Ascending aorta (tissue), 2 donors: ENCODE measurements around the gene CRACDL. TPM values are rescaled to one million over a fixed set of nuclear protein-coding genes. Genes with fewer than 3 reads are reported as not detected.
"Not testable (repeated sequence)": the region's sequence is repeated elsewhere in the genome, so short reads cannot be mapped to it uniquely, and the experiment has no call there.

ENCODE experiments used
- DNase-seq, 2 donors: peaks; one replicate each; pipeline ENCODE4 v3.0.0-alpha.2; 2019; ENCODE audit warnings: low spot score in 2 of 2
- H3K27ac ChIP-seq, 2 donors: fragments of 200-600 bp; sonication (generic); one replicate each; pipeline ENCODE4 v1.5.1; 2016 to 2017; ENCODE audit warnings: mild to moderate bottlenecking in 1 of 2
- H3K27me3 ChIP-seq: fragments of 200-600 bp; sonication (generic); one replicate; pipeline ENCODE4 v1.5.1; 2017
- H3K36me3 ChIP-seq, 2 donors: fragments of 200-600 bp; sonication (generic); one replicate each; pipeline ENCODE4 v1.5.1; 2016
- H3K4me1 ChIP-seq, 2 donors: fragments of 200-600 bp; sonication (generic); one replicate each; pipeline ENCODE4 v1.5.1; 2016 to 2017; ENCODE audit warnings: mild to moderate bottlenecking in 1 of 2
- H3K4me3 ChIP-seq, 2 donors: fragments of 200-600 bp; sonication (generic); one replicate each; pipeline ENCODE4 v1.5.1; 2016 to 2017; ENCODE audit warnings: mild to moderate bottlenecking in 1 of 2
- H3K9me3 ChIP-seq, 2 donors: fragments of 200-600 bp; sonication (generic); one replicate each; pipeline ENCODE4 v1.5.1; 2016
- intact Hi-C: fragments of 100-400 bp; cut with DNase I; formaldehyde crosslinking; loops from one replicate; pipeline ENCODE4 v1.15.1; 2023
- total RNA-seq: library from RNA; depleted of rRNA; stranded (reverse); fragments of >200 nt; gene quantifications from one replicate; pipeline ENCODE4 v1.1.0, GENCODE V29; 2016
- TF ChIP-seq, protein P1 (sequence below), 3 experiments: fragments of 200-600 bp in 2 of 3; fragments of 450-650 bp in 1 of 3; sonication (generic) in 2 of 3; IDR thresholded peaks; one replicate each; pipeline ENCODE4 v1.5.1; 2016 to 2019; ENCODE audit warnings: antibody characterized with exemption in 3 of 3, mild to moderate bottlenecking in 1 of 3, moderate library complexity in 1 of 3

Gene CRACDL
- total RNA-seq, 1 donor from 2014 or later: 51.9 TPM

DNA sequence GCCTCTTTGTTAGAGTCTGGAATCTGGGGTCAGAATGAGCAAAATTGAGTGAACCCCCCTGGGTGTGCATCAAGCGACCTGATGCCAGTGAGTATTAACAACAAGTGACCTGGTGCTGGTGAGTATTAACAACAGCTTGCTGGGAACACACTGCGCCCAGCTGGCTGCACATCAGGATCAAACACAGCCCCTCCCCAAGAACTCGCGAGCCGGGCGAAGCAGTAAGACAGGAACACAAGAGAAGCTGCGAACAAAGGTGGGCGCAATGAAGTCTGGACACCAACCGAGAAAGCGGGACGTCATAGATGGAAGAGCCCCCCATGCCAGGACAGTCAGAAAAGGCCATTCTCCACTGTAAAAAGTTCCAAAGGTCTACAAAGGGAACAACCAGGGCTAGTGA lies 34.3 kb downstream of the CRACDL start:
- peak in 1 of 2 donors; percentile 46 for DNase-seq
- H3K36me3 ChIP-seq: no peaks in the 10 kb centered on the region

DNA sequence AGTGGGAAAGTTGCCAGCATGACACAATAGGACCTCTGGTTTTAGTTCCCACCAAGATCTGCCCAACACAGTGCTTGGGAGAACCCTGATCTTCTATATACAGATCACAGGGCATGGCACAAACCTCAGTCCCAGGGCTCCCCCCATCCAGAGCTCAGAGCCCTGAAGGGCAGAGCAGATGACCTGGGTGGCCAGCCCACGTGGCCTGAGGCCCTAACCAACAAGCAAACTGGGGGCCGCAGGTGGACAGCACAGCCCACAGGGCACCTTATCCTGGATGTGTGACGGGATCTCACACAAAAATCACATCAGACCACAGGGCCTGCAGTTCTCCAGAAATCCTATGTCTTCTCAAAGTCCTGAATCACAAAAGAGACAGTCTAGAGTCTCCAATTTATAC lies 34.7 kb downstream of the CRACDL start:
- no peaks in the 10 kb centered on the region for H3K9me3 ChIP-seq
- peak in 1 of 2 donors; percentile 31 for DNase-seq

More for the DNA sequence above, 34.3 kb downstream of the CRACDL start:
- intact Hi-C loops: no loop called here
- Histone ChIP-seq H3K27ac (no peak overlapping the region), H3K4me1 (no peaks in the 10 kb centered on the region), H3K27me3 (no peaks in the 10 kb centered on the region), H3K4me3 (no peak overlapping the region), H3K9me3 (no peaks in the 10 kb centered on the region)
- TF ChIP-seq, protein P1, sequence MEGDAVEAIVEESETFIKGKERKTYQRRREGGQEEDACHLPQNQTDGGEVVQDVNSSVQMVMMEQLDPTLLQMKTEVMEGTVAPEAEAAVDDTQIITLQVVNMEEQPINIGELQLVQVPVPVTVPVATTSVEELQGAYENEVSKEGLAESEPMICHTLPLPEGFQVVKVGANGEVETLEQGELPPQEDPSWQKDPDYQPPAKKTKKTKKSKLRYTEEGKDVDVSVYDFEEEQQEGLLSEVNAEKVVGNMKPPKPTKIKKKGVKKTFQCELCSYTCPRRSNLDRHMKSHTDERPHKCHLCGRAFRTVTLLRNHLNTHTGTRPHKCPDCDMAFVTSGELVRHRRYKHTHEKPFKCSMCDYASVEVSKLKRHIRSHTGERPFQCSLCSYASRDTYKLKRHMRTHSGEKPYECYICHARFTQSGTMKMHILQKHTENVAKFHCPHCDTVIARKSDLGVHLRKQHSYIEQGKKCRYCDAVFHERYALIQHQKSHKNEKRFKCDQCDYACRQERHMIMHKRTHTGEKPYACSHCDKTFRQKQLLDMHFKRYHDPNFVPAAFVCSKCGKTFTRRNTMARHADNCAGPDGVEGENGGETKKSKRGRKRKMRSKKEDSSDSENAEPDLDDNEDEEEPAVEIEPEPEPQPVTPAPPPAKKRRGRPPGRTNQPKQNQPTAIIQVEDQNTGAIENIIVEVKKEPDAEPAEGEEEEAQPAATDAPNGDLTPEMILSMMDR (IDR thresholded peaks at IDR 0.05): no peak

DNA sequence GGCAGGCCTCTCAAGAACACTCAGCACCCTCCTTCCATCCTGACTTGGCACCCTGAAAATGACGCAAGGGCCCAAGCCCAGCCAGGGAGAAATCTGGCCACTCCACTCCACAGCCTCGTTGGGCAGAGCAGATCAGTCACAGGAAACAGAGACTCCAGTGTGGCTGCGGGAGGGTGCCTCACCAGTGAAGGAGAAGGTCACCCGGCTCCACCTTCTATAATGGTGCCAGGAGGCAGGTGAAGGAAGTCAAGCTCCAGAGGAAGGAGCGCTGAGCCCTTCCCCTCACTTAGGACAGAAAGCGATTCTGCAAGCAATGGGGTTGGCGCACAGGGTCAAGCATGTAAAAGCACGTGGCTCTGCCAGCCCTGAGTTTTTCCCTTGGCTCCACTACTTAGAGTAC lies 35.3 kb downstream of the CRACDL start:
- Histone ChIP-seq H3K9me3 (no peaks in the 10 kb centered on the region), H3K4me1 (no peaks in the 10 kb centered on the region), H3K4me3 (no peak overlapping the region), H3K27ac (no peak overlapping the region), H3K36me3 (no peaks in the 10 kb centered on the region), H3K27me3 (no peaks in the 10 kb centered on the region)
- intact Hi-C loops: no loop called here
- peak in 1 of 2 donors; percentile 48 for DNase-seq
- TF ChIP-seq, protein P1 (IDR thresholded peaks at IDR 0.05): no peak

More for the DNA sequence above, 34.7 kb downstream of the CRACDL start:
- Histone ChIP-seq H3K4me1 (no peaks in the 10 kb centered on the region), H3K27ac (no peak overlapping the region), H3K36me3 (no peaks in the 10 kb centered on the region), H3K4me3 (no peak overlapping the region), H3K27me3 (no peaks in the 10 kb centered on the region)
- TF ChIP-seq, protein P1 (IDR thresholded peaks at IDR 0.05): no peak
- intact Hi-C loops: no loop called here

- H3K4me3 ChIP-seq, H3K9me3 ChIP-seq, H3K27me3 ChIP-seq, H3K36me3 ChIP-seq, DNase-seq, H3K27ac ChIP-seq, H3K4me1 ChIP-seq, intact Hi-C loops: not testable (repeated sequence)
Measured at GRCh38 chr2:98899703-98900078, 36.3 kb downstream of the CRACDL start.

DNA sequence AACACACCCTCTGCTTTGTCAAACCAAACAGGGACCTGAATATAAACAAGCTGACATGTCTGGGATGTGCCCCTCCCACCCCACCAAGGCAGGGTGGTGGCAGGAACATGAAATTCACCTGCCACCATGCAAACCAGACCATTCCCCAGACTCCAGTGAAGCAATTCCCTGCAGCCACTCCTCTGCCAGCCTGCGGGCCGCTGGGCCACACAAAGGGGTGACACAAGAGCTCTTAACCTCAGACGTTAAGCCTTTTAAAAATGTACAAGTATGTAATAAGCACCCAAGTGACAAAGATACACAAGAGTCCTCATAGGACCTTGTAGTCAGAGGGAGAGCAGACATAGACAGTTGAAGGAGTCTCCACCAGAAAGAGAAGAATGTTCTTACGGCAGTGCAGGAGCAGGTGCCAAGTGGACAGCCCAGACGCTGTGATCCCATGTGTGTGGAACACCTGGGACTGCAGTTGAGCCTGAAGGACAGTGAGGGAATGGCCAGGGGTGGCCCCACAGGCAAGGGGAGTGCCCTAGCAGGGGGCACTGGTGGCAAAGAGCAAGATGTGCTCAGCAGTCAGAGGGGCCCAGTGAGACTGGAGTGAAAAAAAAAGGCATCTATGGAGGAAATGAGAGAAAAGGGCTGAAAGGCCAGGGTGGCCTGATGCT lies 36.9 kb downstream of the CRACDL start:
- Histone ChIP-seq H3K4me1 (no peaks in the 10 kb centered on the region), H3K36me3 (no peaks in the 10 kb centered on the region), H3K27ac (no peak overlapping the region), H3K9me3 (no peaks in the 10 kb centered on the region), H3K27me3 (no peaks in the 10 kb centered on the region), H3K4me3 (no peak overlapping the region)
- intact Hi-C loops: no loop called here
- TF ChIP-seq, protein P1 (IDR thresholded peaks at IDR 0.05): no peak
- peak in 1 of 2 donors; percentile 44 for DNase-seq

- TF ChIP-seq, protein P1 (IDR thresholded peaks at IDR 0.05): no peak
- DNase-seq: peak in 1 of 2 donors; percentile 59
Measured at GRCh38 chr2:98898423-98898841, 37.6 kb downstream of the CRACDL start.

More at GRCh38 chr2:98898423-98898841, 37.6 kb downstream of the CRACDL start:
- intact Hi-C loops: no loop called here
- H3K27me3 ChIP-seq: no peaks in the 10 kb centered on the region
- no peaks in the 10 kb centered on the region for H3K4me1 ChIP-seq
- no peaks in the 10 kb centered on the region for H3K9me3 ChIP-seq
- H3K27ac ChIP-seq: no peak overlapping the region
- H3K36me3 ChIP-seq: no peaks in the 10 kb centered on the region
- H3K4me3 ChIP-seq: no peak overlapping the region
